ENCODE data around the gene RASAL3.
A peak's percentile ranks its signal among the peaks of the same experiment; 100 is the strongest.

RASAL3 gene

GRCh38 chr19:15432629-15433518, 31.5 kb downstream of the RASAL3 start:
- peak; percentile 85 for DNase-seq

GRCh38 chr19:15432018-15432494, 32.3 kb downstream of the RASAL3 start:
- DNase-seq: no peak

GRCh38 chr19:15431396-15432017, 32.8 kb downstream of the RASAL3 start:
- no peak for DNase-seq

GRCh38 chr19:15430526-15431120, 33.7 kb downstream of the RASAL3 start:
- no peak for DNase-seq

GRCh38 chr19:15429825-15430467, 34.4 kb downstream of the RASAL3 start:
- DNase-seq: no peak

GRCh38 chr19:15428956-15429824, 35.2 kb downstream of the RASAL3 start:
- DNase-seq: no peak

GRCh38 chr19:15427991-15428471, 36.3 kb downstream of the RASAL3 start:
- no peak for DNase-seq

- DNase-seq: no peak
Measured at GRCh38 chr19:15427350-15427700, 37.0 kb downstream of the RASAL3 start.

- no peak for DNase-seq
Measured at GRCh38 chr19:15426485-15427349, 37.6 kb downstream of the RASAL3 start.

GRCh38 chr19:15425321-15425950, 38.9 kb downstream of the RASAL3 start:
- DNase-seq: no peak

GRCh38 chr19:15424692-15425272, 39.6 kb downstream of the RASAL3 start:
- DNase-seq: no peak

- DNase-seq: no peak
Measured at GRCh38 chr19:15424121-15424520, 40.2 kb downstream of the RASAL3 start.

- DNase-seq: no peak
Measured at GRCh38 chr19:15423130-15423529, 41.2 kb downstream of the RASAL3 start.

GRCh38 chr19:15422296-15423075, 41.9 kb downstream of the RASAL3 start:
- no peak for DNase-seq

- no peak for DNase-seq
Measured at GRCh38 chr19:15421721-15422260, 42.6 kb downstream of the RASAL3 start.

- DNase-seq: no peak
Measured at GRCh38 chr19:15421136-15421695, 43.1 kb downstream of the RASAL3 start.

- no peak for DNase-seq
Measured at GRCh38 chr19:15419413-15420025, 44.8 kb downstream of the RASAL3 start.
